ENCODE results near the gene RASAL2. TPM values are rescaled to one million over a fixed set of nuclear protein-coding genes. Genes with fewer than 3 reads are reported as not detected.

Gene RASAL2
- total and polyA plus RNA-seq, 9 of the 15 experiments (the other 6 are each of a cell fraction or from before 2014, with no cell fraction given) = 0.13 to 1.0 (median 0.62) TPM

GRCh38 chr1:178310685-178311105, 216.8 kb downstream of the RASAL2 start (continued):
- no peak for TF ChIP-seq STAT5A (IDR thresholded peaks at IDR 0.05; ENCODE audit: borderline replicate concordance, low read length)
- TF ChIP-seq, protein P1, sequence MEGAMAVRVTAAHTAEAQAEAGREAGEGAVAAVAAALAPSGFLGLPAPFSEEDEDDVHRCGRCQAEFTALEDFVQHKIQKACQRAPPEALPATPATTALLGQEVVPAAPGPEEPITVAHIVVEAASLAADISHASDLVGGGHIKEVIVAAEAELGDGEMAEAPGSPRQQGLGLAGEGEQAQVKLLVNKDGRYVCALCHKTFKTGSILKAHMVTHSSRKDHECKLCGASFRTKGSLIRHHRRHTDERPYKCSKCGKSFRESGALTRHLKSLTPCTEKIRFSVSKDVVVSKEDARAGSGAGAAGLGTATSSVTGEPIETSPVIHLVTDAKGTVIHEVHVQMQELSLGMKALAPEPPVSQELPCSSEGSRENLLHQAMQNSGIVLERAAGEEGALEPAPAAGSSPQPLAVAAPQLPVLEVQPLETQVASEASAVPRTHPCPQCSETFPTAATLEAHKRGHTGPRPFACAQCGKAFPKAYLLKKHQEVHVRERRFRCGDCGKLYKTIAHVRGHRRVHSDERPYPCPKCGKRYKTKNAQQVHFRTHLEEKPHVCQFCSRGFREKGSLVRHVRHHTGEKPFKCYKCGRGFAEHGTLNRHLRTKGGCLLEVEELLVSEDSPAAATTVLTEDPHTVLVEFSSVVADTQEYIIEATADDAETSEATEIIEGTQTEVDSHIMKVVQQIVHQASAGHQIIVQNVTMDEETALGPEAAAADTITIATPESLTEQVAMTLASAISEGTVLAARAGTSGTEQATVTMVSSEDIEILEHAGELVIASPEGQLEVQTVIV (CRISPR knock-in tag; IDR thresholded peaks at IDR 0.05; ENCODE audit: borderline replicate concordance) = no peak
- 0 out of 2 replicates have a peak, but pooled peaks have one; percentile 26 for TF ChIP-seq SMC3 (conservative IDR thresholded peaks at IDR 0.05; ENCODE audit: insufficient read depth, low read depth, low read length)
- no peak for TF ChIP-seq TAF7 (tag; IDR thresholded peaks at IDR 0.05)
- no peak for TF ChIP-seq CBX3 (IDR thresholded peaks at IDR 0.05; ENCODE audit: borderline replicate concordance in 1 of 2, low read length in 2 of 2)
- no peak for TF ChIP-seq BRD4 (IDR thresholded peaks at IDR 0.05)
- no peak for TF ChIP-seq GABPA (tag; conservative IDR thresholded peaks at IDR 0.05; ENCODE audit: low read depth)
- no peak for TF ChIP-seq ZNF444 (CRISPR knock-in tag; IDR thresholded peaks at IDR 0.05)
- no peak for TF ChIP-seq ESRRB (CRISPR knock-in tag; IDR thresholded peaks at IDR 0.05; ENCODE audit: borderline replicate concordance)
- TF ChIP-seq NFRKB (IDR thresholded peaks at IDR 0.05; ENCODE audit: low read depth) = no peak
- no peak for TF ChIP-seq HLTF (IDR thresholded peaks at IDR 0.05)
- TF ChIP-seq, protein P2, sequence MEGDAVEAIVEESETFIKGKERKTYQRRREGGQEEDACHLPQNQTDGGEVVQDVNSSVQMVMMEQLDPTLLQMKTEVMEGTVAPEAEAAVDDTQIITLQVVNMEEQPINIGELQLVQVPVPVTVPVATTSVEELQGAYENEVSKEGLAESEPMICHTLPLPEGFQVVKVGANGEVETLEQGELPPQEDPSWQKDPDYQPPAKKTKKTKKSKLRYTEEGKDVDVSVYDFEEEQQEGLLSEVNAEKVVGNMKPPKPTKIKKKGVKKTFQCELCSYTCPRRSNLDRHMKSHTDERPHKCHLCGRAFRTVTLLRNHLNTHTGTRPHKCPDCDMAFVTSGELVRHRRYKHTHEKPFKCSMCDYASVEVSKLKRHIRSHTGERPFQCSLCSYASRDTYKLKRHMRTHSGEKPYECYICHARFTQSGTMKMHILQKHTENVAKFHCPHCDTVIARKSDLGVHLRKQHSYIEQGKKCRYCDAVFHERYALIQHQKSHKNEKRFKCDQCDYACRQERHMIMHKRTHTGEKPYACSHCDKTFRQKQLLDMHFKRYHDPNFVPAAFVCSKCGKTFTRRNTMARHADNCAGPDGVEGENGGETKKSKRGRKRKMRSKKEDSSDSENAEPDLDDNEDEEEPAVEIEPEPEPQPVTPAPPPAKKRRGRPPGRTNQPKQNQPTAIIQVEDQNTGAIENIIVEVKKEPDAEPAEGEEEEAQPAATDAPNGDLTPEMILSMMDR (IDR thresholded peaks at IDR 0.05 in 2 of 3, conservative IDR thresholded peaks at IDR 0.05 in 1 of 3; ENCODE audit: insufficient read depth in 2 of 3, low read depth in 1 of 3, low read length in 3 of 3) = peak; percentile 45 to 82 (median 70); a peak in 5 of 6 replicates
- TF ChIP-seq TGIF2 (CRISPR knock-in tag; IDR thresholded peaks at IDR 0.05) = no peak
- TF ChIP-seq DDX20 (tag; IDR thresholded peaks at IDR 0.05; ENCODE audit: low read depth) = no peak
- TF ChIP-seq PKNOX1 (IDR thresholded peaks at IDR 0.05) = peak; percentile 66
- no peak for TF ChIP-seq RBM22 (IDR thresholded peaks at IDR 0.05; ENCODE audit: low read depth, low read length, poor library complexity, severe bottlenecking)
- TF ChIP-seq ZNF217 (CRISPR knock-in tag; IDR thresholded peaks at IDR 0.05) = no peak
- no peak for TF ChIP-seq UBTF (IDR thresholded peaks at IDR 0.05; ENCODE audit: borderline replicate concordance in 1 of 2, low read depth in 2 of 2, low read length in 2 of 2)
- TF ChIP-seq KDM4B (IDR thresholded peaks at IDR 0.05; ENCODE audit: borderline replicate concordance in 2 of 2, low read depth in 1 of 2) = no peak
- no peak for TF ChIP-seq CHD2 (IDR thresholded peaks at IDR 0.05; ENCODE audit: low read depth, low read length)
- TF ChIP-seq TRIM28 (IDR thresholded peaks at IDR 0.05) = no peak
- no peak for TF ChIP-seq RBM17 (IDR thresholded peaks at IDR 0.05; ENCODE audit: borderline replicate concordance, low read depth, low read length)
- no peak for TF ChIP-seq PTBP1 (IDR thresholded peaks at IDR 0.05; ENCODE audit: low read depth, low read length)

Data from K562 (cell line).